ENCODE data around the gene DLG2. TPM values are rescaled to one million over a fixed set of nuclear protein-coding genes. Genes with fewer than 3 reads are reported as not detected.

DLG2 gene
- total and polyA plus RNA-seq, 2 donors (not counting 3 experiments of a cell fraction or from before 2014, with no cell fraction given) = 0.15 to 1.1 TPM

- Histone ChIP-seq H3K4me3 (replicated peaks in 1 of 3; ENCODE audit: insufficient read depth in 1 of 3, low read depth in 1 of 3, low read length in 3 of 3) (no peak overlapping the region), H3K27ac (ENCODE audit: insufficient read depth, low read depth, low read length) (no peak overlapping the region), H3K9me3 (replicated peaks; ENCODE audit: control insufficient read depth, insufficient read depth, low read length) (no peaks in the 10 kb centered on the region), H2AFZ (ENCODE audit: low read depth, low read length) (no peak overlapping the region), H3K79me2 (ENCODE audit: control insufficient read depth, insufficient read depth, low read length) (no peaks in the 10 kb centered on the region), H3K36me3 (ENCODE audit: control insufficient read depth in 2 of 2, extremely low read depth in 1 of 2, insufficient read depth in 2 of 2, low read length in 2 of 2) (no peaks in the 10 kb centered on the region), H4K20me1 (replicated peaks; ENCODE audit: control insufficient read depth, extremely low read depth, insufficient read depth, low read length) (no peaks in the 10 kb centered on the region), H3K27me3 (ENCODE audit: control insufficient read depth in 2 of 2, insufficient read depth in 2 of 2, low read length in 2 of 2) (no peaks in the 10 kb centered on the region), H3K4me1 (ENCODE audit: control insufficient read depth, extremely low read depth, insufficient read depth, low read length) (no peaks in the 10 kb centered on the region), H3K4me2 (ENCODE audit: insufficient read depth, low read length) (no peak overlapping the region), H3K9ac (replicated peaks; ENCODE audit: extremely low read depth, insufficient read depth, low read length) (no peak overlapping the region), H3K9me1 (replicated peaks; ENCODE audit: control insufficient read depth, extremely low read depth, insufficient read depth, low read length) (no peaks in the 10 kb centered on the region)
- no TSS peak for BruUV-seq (replicated peaks)
- ChIA-PET POLR2A (no interaction called here), CTCF (no interaction called here)
- FAIRE-seq (no peak), DNase-seq (ENCODE audit: low read depth, low spot score) (no peak)
- intact Hi-C loops (cut with micrococcal nuclease) = no loop called here
- TF ChIP-seq EZH2 (IDR thresholded peaks at IDR 0.05; ENCODE audit: borderline replicate concordance, low read depth, low read length, severe bottlenecking) (no peak), MAX (IDR thresholded peaks at IDR 0.05; ENCODE audit: insufficient read depth, insufficient read length) (no peak), GATA2 (IDR thresholded peaks at IDR 0.05; ENCODE audit: insufficient read depth, insufficient read length, low read depth, low read length) (no peak), POLR2A (IDR thresholded peaks at IDR 0.05; ENCODE audit: low read depth, low read length) (no peak), CTCF (IDR thresholded peaks at IDR 0.05; ENCODE audit: extremely low read depth in 1 of 2, insufficient read depth in 1 of 2, low read depth in 1 of 2, low read length in 2 of 2) (no peak), FOS (IDR thresholded peaks at IDR 0.05; ENCODE audit: borderline replicate concordance, insufficient read depth, low read length) (no peak), JUN (IDR thresholded peaks at IDR 0.05; ENCODE audit: borderline replicate concordance, insufficient read depth, insufficient read length, low read depth) (no peak), POLR2AphosphoS5 (IDR thresholded peaks at IDR 0.05; ENCODE audit: insufficient read depth, low read depth, low read length) (no peak), MYC (IDR thresholded peaks at IDR 0.05; ENCODE audit: low read depth, low read length) (no peak)
- dilution Hi-C loops (cut with MboI; ENCODE audit: extremely low pct_ligation_motif_present, low sequenced_read_pairs) = no loop called here
Measured at GRCh38 chr11:84289381-84289906, 1337.7 kb downstream of the DLG2 start.
